Activated T-cell treated with anti-CD3 and anti-CD28 coated beads, Interleukin-2, amount 50 U/mL, for 48 hours (primary cell): ENCODE results near the gene RUVBL1.

Experiments
- DNase-seq, 2 experiments: peaks; one replicate each; pipeline ENCODE4 v3.0.0-alpha.2; 2020

Gene RUVBL1

DNA sequence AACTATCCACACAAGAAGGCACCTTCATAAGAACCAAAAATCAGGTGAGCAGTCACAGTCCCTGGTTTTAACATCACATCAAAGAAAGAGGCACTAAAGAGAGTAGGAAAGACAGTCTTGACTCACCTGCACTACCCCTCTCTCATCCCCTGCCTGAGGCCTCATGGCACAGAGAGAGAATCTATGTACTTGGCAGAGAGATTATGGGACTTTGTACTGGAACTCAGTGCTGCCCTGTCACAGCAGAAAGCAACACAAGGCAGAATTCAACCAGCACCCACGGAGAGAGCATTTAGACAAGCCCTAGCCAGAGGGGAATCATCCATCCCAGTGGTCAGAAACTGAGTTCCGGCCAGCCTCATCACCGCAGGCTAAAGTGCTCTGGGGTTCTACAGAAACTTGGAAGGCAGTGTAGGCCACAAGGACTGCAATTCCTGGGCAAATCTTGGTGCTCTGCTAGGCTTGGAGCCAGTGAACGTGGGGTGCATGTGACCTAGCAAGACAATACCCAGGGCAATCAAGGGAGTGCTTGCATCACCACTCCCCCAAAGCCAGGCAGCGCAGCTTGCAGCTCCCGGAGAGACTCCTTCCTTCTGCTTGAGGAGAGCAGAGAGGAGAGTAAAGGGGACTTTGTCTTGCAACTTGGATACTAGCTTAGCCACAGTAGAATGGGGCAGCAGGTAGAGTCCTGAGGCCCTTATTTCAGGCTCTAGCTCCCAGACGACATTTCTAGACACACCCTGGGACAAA, 8.5 kb upstream of the RUVBL1 start:
- DNase-seq, result no peak

DNA sequence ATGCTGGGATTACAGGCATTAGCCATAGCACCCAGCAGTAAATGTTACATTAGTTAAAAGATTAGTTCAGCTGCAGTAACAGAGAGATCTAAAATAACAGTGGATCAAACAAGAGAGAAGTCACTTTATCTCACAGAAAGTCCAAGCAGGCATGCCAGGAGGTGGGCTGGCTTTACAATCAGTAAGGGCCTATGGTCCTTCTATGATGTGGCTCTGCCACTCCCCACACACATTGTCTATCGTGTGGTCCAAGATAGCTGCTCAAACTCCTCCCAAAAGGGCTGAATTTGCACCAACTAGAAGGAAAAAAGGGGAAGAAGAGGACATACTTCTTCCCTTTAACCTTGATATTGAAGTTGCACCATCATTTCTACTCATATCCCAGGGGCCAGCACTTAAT, 4.6 kb upstream of the RUVBL1 start:
- no peak for DNase-seq

DNA sequence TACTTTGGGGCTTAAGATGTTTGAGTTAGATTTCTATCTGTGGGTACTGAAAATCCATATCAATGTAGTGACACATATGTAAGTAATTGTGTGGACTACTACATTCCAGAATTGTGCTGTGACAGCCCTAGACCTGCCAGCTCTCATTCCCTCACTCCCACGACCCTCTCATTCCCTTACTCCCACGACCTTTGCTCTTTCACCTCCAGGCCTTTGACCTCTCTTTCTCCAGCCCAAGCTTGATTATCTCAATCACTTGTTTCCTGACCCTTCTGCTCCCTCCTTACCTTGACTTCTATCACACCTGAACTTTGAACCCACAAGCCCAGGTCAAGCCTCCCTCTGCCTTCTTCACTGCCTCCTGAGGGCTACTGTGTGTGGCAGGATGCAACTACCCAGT, 3.6 kb upstream of the RUVBL1 start:
- DNase-seq, result no peak

DNA sequence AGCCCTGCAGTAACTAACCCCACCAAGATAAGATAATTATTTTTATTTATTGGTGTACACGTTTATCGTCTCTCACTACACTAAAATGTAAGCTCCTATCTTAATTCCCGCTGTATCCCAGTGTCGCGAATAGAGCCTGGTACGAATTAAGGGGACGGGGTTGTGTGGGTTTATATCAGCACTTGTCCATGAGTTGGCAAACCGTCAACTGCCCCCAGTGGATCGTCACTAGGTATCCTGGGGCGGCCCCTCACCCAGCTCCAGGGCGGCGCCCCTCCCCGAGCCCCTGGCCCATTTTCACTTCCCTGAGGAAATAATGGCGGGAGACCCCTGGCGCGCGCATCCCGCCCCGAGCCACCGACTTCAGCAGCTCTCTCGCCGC, 465 bp downstream of the RUVBL1 start:
- no peak for DNase-seq

DNA sequence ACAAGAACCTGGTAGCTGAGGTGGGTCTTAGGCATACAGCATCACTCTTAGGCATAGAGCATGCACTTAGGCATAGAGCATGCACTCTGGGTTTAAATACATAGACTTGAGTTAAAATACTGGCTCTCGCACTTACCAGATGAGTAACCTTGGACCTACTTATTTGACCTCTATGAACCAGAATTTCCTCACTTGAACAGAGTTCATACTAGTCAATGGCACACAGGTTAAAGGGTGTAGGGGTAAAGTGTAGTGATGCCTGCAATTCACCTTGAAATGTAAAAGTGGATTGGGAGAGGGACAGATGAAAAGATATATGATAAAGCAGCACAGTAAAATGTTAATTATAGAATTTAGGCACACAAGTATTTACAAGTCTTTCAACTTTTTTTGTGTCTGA, 1.6 kb downstream of the RUVBL1 start:
- DNase-seq, result no peak

DNA sequence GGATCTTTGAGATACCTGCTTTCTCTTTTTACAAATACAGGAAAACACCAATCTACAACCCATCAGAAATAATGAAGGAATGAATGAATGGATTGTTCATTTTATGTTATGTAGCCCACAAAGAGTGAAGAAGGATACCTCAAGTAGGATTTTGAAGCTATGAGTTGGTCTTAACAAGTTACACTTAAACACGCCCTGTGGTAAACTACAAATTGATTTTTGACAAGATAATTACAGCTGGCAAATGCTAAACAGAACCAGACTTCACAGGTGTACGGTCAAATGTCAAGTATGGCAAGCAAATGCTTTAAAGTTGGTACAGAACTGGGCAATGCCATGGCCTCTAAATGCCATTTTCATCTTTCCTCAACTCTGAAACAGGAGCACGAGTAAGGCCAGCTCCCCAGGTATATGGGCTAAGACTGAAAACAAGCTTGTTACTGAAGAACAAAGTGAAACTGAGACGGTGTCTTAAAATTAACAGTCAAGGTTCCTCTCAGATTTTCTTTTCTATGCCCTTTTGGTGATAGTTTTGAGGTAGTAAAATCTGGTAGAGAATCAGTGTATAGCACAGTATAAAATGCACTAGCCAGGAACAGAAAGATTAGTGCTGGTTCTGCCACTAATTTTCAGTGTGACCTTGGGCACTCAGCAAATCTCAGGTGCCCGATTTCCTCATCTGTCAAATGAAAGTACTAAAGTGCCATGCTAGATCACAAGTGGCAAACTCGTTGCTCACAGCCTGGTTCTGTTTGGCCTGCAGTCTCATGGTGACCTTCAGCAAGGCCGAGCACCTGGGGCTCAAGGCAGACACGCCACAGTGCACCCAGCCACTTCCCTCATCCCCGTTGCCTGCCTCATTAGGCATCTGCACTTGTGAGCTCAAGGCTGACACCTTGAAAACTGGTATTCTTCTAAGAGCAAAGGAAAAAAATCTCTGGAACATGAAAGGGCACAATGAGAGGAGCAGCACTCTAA, 9.5 kb downstream of the RUVBL1 start:
- DNase-seq, result no peak

DNA sequence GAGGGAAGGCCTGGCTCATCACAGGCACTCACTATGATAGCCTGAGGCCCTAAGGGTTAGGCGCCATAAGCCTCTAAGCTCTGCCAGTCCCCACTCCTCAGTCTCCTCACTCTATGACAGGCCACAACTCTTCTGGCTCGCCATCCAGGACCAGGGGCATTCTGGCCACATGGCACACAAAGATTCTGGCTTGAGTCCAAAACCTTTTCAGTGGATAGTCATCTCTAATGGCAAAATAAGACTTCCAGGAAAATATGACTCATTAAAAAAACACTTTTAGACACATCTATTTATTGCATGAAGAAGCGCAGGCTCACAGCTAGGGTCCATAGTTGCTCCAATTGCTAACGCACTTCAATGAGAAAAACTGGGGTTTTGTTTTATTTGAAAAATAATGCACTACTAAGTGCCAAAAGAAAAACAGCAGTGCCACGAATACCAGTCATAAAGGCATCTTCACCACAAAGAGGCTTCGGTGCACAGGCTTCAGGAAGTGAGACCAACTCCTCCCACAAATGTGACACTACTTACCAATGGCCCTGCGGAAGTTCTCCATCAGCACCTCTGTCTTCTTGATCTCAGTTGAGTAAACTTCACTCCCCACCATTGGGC, 11.1 kb downstream of the RUVBL1 start:
- DNase-seq, result peak; percentile 61 to 63

DNA sequence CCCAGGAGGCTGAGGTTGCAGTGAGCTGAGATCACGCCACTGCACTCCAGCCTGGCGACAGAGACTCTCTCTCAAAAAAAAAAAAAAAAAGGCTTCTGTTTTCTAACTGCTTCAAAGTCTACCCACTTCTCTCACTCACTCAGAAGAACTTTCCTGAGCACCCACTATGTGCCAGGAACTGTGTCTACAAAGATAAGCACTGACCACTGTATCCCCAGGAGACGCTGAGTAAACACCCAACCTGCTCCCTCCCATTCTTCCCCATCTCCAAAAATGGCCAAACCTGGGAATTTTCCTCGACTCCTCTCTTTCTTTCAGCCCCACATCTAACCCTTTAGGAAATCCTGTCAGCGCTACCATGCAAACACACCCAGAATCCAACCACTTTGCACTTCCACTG, 12.5 kb downstream of the RUVBL1 start:
- DNase-seq, result no peak

DNA sequence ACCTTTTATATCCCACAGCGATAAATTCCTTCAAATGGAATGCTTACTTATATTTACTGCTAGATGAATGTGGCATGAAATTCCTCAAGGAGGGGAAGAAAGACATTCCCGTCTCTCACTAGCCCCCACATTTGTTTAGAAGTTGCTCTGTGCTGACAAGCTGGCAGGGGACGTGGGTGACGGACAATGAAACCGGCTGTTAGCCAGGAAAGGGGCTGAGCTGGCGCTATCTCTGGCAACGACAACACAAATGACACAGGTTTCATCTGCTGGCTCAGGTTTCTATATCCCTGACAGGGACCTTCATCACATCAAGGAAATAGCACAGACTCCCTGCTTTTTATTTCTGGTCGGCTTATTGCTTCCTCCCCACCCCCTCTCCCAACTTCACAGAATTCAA, 15.8 kb downstream of the RUVBL1 start:
- DNase-seq, result no peak

DNA sequence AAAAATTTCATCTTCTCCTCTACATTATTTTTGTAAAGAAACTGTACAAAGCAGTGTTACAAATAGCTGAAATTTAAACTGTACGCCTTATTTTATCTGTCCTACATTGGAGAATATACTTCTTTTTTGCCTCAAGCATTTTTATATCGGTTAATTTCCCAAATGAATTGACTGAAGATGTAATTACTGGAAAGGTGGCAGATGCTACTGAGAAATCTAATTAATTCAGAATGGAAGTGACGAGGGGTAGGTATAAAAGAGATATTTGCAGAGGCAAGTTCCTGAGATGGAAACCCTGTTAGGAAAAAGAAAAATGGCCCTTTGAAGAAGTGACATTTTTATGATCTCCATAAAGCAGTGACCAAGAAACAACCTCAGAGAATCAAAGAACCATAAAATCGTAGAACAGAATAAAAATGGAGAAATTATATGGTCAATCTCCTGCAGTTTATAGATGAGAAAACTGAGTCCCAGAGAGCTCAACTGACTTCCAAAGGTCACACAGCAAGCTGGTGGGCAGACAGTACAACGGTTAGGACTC, 20.4 kb downstream of the RUVBL1 start:
- DNase-seq, result no peak

DNA sequence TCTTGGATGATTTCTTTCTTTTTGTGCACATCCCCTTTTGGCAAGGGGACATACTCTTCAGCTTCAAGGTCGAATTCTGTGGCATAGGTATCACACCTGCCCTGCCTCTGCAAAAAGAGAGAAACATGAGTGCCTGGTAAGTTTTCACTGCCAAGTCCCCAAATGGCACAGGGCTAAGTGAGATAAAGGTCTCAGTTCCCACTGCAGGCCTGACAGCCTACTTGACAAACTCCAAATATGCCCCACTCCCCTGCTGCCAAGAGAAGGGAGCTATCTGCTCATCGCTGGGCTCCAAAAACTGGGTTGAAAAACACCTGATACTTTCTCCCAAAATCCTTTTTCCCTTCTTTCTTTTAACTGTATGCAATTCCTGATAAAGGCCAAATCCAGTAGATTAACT, 23.0 kb downstream of the RUVBL1 start:
- no peak for DNase-seq

DNA sequence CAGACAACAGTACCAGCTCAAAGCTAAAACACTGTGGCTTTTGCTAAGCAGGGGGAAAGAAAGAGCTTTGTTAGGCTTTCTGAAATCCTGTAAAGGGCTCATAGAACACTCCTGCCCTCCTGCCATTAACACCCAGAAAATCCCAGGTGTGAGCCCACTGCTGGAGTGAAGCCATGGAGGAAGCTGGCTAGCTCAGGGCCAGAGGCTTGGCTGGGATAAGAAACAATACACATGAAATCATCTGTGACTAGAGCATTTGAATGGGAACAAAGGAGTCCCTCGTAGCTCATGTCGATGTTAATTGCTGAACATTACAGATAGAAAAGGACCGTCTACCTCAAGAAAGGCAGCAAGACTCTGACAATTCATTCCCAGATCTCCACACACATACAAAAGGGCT, 23.5 kb downstream of the RUVBL1 start:
- DNase-seq, result no peak

DNA sequence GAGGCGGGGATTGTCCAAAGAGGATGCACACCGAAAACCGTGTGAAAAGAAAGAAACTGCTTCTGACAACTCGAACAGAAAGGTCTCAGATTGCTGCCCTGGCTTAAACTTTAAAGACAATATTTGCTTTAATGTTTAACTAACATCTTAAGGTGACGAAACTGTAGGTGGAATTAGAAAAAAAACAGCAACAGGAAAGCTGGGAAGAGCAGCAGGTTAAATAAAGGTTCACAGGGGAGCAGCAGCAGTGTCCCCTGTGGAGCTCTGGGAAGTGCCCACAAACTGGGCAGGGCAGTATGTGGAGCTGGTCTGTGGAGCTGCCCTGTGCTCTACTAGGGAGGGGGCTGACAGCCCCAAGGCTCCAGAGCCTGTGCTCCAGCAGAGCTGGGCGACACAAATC, 25.4 kb downstream of the RUVBL1 start:
- no peak for DNase-seq

DNA sequence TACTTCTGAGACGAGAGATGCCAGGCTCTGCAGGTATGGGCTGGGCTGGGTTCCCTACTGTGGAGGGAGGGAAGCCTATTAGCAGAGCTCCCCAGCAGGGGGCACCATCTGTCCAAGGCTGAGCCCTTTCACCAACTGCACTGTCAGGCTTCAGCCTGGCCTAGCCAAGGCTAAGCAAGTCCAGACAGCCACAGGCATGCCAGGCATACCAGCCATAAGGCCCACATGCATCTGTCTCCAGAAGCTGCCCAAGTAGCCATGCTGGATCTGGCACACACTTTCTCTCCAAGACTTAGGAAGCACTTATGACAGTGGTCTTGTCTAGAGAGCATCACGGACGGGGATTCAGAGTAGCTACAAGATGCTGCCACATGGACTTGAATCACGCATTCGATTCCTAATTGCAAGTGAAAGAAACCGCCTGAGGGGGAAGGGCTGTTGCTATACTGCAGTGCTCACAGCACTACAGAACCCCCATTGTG, 28.3 kb downstream of the RUVBL1 start:
- DNase-seq, result peak; percentile 80 to 85

DNA sequence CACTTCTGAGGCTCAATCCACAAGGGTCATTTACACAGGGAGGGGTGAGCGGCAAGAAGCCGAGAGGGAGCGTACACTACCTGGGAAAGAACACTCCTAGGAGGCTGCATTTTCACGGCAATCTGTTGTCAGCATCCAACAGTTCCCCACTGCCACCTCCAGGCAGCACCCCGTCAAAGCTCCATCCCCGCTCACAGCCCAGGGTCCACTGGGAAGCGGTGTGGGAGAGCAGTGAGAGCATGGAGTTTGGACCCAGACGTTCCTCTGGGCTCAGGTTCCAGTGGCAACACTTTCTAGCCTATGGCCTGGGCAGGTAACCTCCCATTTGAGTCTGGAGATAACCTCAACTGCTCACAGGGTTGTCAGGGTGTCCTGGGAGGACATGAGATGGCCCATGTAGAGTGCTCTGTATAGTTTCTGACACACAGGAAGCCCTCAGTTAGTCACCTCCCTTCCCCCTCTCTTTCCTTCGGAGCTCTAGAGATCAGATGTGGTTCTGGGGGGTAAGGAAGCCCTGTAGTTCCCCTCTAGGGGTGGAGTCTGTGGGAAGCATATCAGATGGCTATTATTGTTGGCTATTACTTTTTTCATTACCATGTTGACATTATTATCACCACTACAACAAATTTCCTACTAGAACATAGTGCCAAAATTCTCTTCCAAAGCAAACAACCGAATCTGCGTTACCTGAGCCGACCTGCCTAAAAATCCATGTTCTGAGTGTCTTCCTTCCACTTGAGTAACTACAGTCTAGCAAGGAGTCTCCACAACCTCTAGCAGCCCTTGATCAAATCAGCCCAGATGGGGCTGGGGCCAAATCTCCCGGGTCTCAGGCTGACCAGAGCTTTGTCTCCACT, 29.1 kb downstream of the RUVBL1 start:
- DNase-seq, result no peak

DNA sequence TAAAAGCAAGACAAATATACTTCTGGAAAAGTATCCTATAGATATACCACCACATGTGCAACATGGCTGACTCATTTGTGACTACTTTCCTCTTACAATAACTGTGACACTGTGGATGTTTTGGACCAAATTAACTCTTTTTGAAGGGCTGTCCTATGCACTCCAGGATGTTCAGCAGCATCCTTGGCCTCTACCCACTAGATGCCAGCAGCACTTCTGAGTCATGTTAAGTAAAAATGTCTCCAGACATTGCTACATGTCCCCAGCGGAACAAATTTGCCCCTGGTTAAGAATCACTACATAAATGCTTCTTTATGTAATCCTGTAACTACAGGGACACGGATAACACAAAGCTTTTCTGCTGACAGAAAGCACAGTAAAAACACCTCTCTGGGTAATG, 32.0 kb downstream of the RUVBL1 start:
- DNase-seq, result no peak

DNA sequence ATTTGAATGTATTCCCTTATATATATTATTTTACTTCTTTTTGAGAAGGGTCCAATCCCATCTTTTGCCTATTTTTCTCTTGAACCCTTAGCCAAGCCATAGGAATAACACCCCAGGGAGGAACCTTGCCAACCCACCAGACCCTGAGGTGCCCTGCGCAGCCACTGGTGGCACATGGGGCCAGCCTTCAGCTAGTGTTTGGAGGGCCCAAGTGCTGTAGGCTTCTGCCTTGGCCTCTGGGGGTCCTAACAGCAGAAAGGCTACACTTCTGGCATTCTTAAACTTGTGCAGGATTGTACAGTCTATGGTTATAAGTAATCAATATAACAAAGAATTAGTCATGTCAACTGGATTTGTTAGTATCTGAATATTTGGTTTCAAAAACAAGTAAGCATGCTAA, 34.5 kb downstream of the RUVBL1 start:
- DNase-seq, result no peak

DNA sequence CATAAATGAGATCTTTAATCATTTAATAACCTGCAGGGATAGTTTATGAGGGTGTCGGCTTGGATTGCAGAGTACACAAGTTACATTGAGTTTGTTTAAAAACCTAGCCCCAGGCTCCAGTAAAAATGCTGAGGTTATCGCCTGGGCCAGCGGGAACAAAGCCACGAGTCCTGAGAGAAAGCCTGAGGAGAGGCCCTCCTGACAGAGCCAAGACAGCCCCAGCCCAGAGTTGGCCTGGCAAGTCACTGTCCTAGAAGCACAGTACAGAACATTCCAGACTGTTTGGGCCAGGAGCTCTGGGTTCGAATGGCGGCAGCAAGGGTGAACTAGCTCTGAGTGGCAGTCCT, 39.0 kb downstream of the RUVBL1 start:
- DNase-seq, result no peak

DNA sequence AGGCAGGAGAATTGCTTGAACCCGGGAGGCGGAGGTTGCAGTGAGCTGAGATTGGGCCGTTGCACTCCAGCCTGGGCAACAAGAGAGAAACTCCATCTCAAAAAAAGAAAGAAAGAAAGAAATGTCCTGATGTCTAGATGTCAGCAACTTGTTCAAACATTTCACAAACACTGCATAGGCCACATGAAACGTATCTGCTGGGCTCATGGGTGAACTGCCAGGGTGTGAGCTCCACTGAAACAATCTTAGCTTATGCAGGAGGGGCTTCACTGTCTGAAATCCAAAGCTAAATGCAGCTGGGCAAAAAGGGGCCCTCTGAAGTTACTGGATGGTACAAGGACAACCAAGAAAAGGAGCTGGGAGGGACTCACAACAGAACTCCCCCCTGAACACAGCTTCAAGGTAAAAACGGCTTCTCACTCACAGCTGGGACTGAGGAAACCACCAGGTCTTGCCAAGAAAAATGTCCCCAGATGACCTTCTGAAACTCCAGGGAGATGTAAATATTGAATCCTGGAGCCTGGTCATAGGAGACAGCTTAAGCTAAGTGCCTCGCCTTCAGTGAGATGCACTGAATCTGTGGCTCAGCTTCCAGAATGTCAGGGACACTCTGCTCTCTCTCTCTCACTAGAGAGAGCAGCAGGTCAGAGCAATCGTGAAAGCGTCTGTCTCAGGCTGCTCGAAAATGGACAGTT, 39.5 kb downstream of the RUVBL1 start:
- no peak for DNase-seq

DNA sequence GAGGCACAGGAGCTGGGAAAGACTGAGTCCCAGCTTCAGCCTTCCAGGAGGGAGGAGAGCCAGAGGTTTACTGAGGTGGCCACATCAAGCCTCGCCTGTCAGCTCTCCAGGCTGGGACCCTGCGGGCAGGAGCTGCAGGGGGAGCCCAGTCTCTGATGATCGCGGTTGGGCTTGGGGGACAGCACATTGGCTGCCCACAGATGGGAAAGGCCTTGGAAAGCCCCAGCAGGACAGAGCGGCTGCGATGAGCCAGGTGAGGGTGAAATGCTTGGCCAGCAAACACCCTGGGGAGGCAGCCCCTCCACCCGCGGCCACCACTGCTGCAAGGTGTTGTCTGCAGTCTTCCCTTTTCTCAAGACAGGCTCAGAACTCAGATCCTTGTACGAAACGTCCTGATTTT, 40.2 kb downstream of the RUVBL1 start:
- DNase-seq, result no peak

DNA sequence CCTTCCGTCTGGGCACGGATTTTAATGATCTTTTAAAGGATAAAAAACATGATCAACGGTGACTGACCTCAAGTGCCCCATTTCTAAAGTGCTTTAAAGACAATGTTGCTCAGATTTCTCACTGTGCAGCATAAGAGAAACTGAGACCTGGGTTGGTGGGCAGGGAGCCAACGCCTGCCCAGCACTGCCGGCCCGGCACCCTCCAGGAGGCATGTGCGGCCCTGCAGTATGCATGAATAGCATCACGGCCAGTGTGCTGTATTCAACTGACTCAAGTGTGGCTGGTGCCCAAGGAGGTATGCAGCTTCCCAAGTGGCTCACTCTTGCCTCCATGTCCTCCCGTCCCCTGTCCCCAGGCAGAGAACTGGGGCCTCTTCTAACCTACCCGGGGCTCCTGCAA, 41.1 kb downstream of the RUVBL1 start:
- DNase-seq, result no peak

DNA sequence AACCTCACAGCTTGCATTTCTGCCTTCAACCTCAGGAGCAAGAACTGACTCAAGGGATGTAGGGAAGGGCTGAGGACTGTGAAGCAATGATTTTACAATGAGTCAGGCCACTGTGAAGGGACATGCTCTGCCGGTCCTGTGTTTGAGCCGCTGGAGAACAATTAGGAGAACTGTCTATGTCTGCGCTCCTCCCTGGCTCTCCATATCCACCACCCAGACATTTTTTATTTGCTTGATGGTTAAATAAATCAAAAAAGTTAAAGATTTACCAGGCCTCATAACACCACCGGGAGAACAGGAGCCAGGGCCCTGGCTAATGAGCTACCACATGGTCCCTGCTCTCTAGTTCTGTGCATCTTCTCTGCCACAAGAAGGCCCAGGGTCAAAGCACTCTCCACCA, 41.8 kb downstream of the RUVBL1 start:
- DNase-seq, result no peak
